ENCODE results near the gene SMYD2. TPM values are rescaled to one million over a fixed set of nuclear protein-coding genes. Genes with fewer than 3 reads are reported as not detected.

The SMYD2 gene
- polyA plus RNA-seq, 1 donor from 2014 or later, result 36.9 TPM

GRCh38 chr1:214236477-214236876, 44.5 kb upstream of the SMYD2 start (continued):
- TF ChIP-seq REST (IDR thresholded peaks at IDR 0.05; ENCODE audit: borderline replicate concordance) (no peak), SMC3 (conservative IDR thresholded peaks at IDR 0.05; ENCODE audit: poor library complexity) (no peak)

- Histone ChIP-seq H3F3A (ENCODE audit: insufficient read depth, low read length, poor library complexity, severe bottlenecking) (no peaks in the 10 kb centered on the region), H3K79me2 (replicated peaks; ENCODE audit: insufficient read depth, low read length) (no peaks in the 10 kb centered on the region), H3K9me2 (ENCODE audit: insufficient read depth, low read length) (no peaks in the 10 kb centered on the region), H2AFZ (ENCODE audit: low read depth, low read length) (no peak overlapping the region), H3K36me3 (ENCODE audit: insufficient read depth, low read length) (no peaks in the 10 kb centered on the region), H3K4me2 (ENCODE audit: low read length) (no peak overlapping the region), H3K4me3 (ENCODE audit: low read length) (no peak overlapping the region), H4K20me1 (ENCODE audit: insufficient read depth) (no peaks in the 10 kb centered on the region), H3K27ac (ENCODE audit: low read length) (no peak overlapping the region), H3K9me3 (ENCODE audit: low read length) (no peaks in the 10 kb centered on the region), H3K9ac (ENCODE audit: low read length) (no peak overlapping the region), H3K27me3 (ENCODE audit: insufficient read depth, low read depth, low read length) (no peaks in the 10 kb centered on the region)
- TF ChIP-seq TAF1 (IDR thresholded peaks at IDR 0.05; ENCODE audit: low read depth) (no peak), EP300 (conservative IDR thresholded peaks at IDR 0.05; ENCODE audit: poor library complexity, severe bottlenecking) (no peak), EZH2 (IDR thresholded peaks at IDR 0.05; ENCODE audit: borderline replicate concordance, insufficient read depth, low read length, poor library complexity, severe bottlenecking) (no peak), RAD21 (conservative IDR thresholded peaks at IDR 0.05) (no peak)
Observed at GRCh38 chr1:214241060-214241459, 39.9 kb upstream of the SMYD2 start.

GRCh38 chr1:214244252-214244651, 36.7 kb upstream of the SMYD2 start:
- Histone ChIP-seq H3K4me2 (ENCODE audit: low read length) (no peak overlapping the region), H3K9me3 (ENCODE audit: low read length) (no peaks in the 10 kb centered on the region), H3K79me2 (replicated peaks; ENCODE audit: insufficient read depth, low read length) (no peaks in the 10 kb centered on the region), H3F3A (ENCODE audit: insufficient read depth, low read length, poor library complexity, severe bottlenecking) (no peaks in the 10 kb centered on the region), H3K9me2 (ENCODE audit: insufficient read depth, low read length) (no peaks in the 10 kb centered on the region), H3K27ac (ENCODE audit: low read length) (no peak overlapping the region), H3K9ac (ENCODE audit: low read length) (no peak overlapping the region), H4K20me1 (ENCODE audit: insufficient read depth) (no peaks in the 10 kb centered on the region), H3K27me3 (ENCODE audit: insufficient read depth, low read depth, low read length) (no peaks in the 10 kb centered on the region), H2AFZ (ENCODE audit: low read depth, low read length) (no peak overlapping the region), H3K4me3 (ENCODE audit: low read length) (no peak overlapping the region), H3K36me3 (ENCODE audit: insufficient read depth, low read length) (no peaks in the 10 kb centered on the region)
- no peak for TF ChIP-seq TAF1 (IDR thresholded peaks at IDR 0.05; ENCODE audit: low read depth)
- TF ChIP-seq CTCF (IDR thresholded peaks at IDR 0.05; ENCODE audit: poor library complexity, severe bottlenecking), result no peak
- no peak for TF ChIP-seq POLR2AphosphoS5 (IDR thresholded peaks at IDR 0.05)
- TF ChIP-seq RAD21 (conservative IDR thresholded peaks at IDR 0.05), result no peak
- TF ChIP-seq MXI1 (conservative IDR thresholded peaks at IDR 0.05; ENCODE audit: poor library complexity, severe bottlenecking), result no peak
- TF ChIP-seq SMC3 (conservative IDR thresholded peaks at IDR 0.05; ENCODE audit: poor library complexity), result no peak
- no peak for TF ChIP-seq EP300 (conservative IDR thresholded peaks at IDR 0.05; ENCODE audit: poor library complexity, severe bottlenecking)
- TF ChIP-seq EZH2 (IDR thresholded peaks at IDR 0.05; ENCODE audit: borderline replicate concordance, insufficient read depth, low read length, poor library complexity, severe bottlenecking), result no peak
- TF ChIP-seq REST (IDR thresholded peaks at IDR 0.05; ENCODE audit: borderline replicate concordance), result no peak

Measured in neural cell (in vitro differentiated cells).